ENCODE measurements around the gene PHLPP1.

DNA sequence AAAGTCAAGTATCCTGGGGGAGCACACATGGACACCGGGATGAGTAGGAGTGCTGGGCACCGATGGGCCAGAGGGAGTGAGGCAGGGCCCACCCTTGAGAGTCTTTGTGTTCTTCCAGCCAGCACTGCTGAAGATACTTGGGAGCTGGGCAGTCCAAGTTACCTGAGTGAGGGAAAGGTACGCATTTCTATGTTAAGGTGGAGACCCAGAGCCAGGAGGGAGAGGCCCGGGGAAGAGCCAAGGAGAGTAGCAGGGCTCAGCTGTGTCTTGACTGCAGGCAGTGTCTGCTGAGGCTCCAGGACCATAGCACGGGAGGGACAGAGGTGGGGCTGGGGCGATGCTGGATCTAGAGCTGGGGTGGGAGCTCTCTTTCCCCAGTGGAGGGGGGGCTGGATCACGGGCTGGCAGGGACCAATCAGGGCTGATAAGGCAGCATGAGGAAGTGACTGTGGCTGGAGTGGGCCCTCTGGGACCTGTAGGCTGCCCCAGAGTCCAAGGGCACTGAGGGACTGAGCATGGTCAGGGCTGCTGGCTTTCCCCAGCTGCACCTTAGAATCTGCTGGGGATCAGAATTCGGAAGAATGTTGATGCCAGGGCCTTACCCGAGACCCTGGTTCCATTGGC is 289.2 kb downstream of the PHLPP1 start:
- TF ChIP-seq EZH2 (IDR thresholded peaks at IDR 0.05; ENCODE audit: low read length, unreplicated experiment), result no peak
- TF ChIP-seq, protein P1, sequence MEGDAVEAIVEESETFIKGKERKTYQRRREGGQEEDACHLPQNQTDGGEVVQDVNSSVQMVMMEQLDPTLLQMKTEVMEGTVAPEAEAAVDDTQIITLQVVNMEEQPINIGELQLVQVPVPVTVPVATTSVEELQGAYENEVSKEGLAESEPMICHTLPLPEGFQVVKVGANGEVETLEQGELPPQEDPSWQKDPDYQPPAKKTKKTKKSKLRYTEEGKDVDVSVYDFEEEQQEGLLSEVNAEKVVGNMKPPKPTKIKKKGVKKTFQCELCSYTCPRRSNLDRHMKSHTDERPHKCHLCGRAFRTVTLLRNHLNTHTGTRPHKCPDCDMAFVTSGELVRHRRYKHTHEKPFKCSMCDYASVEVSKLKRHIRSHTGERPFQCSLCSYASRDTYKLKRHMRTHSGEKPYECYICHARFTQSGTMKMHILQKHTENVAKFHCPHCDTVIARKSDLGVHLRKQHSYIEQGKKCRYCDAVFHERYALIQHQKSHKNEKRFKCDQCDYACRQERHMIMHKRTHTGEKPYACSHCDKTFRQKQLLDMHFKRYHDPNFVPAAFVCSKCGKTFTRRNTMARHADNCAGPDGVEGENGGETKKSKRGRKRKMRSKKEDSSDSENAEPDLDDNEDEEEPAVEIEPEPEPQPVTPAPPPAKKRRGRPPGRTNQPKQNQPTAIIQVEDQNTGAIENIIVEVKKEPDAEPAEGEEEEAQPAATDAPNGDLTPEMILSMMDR (conservative IDR thresholded peaks at IDR 0.05; ENCODE audit: low read depth, low read length), result no peak

Measured in PC-3 (cell line).